Ovary (tissue), 9 donors: ENCODE measurements around the gene F5. TPM values are rescaled to one million over a fixed set of nuclear protein-coding genes. Genes with fewer than 3 reads are reported as not detected.

Experiments used
- DNase-seq, 5 donors: peaks; one replicate each; pipeline ENCODE4 v3.0.0-alpha.2; 2019 to 2020
- H3K27ac ChIP-seq, 2 donors: fragments of 200-600 bp; one replicate each; pipeline versions ENCODE4 v1.5.1 to v1.8.0; 2019 to 2022
- H3K27me3 ChIP-seq: fragments of 200-600 bp; one replicate; pipeline ENCODE4 v1.8.0; 2022
- H3K36me3 ChIP-seq: fragments of 200-600 bp; sonication (generic); one replicate; pipeline ENCODE4 v1.5.1; 2019
- H3K4me1 ChIP-seq: one replicate; pipeline ENCODE4 v1.8.1; 2013; ENCODE audit warnings: mild to moderate bottlenecking, moderate library complexity; ENCODE audit not compliant: insufficient read depth
- H3K4me3 ChIP-seq: fragments of 200-600 bp; sonication (generic); one replicate; pipeline ENCODE4 v1.5.1; 2017
- H3K9me3 ChIP-seq, 2 donors: fragments of 200-600 bp in 1 of 2; sonication (generic) in 1 of 2; one replicate each; pipeline versions ENCODE4 v1.5.1 to v1.8.1; 2013 to 2019; ENCODE audit warnings: mild to moderate bottlenecking in 1 of 2, moderate library complexity in 1 of 2
- CTCF ChIP-seq, 3 donors: fragments of 450-650 bp in 2 of 3; fragments of 200-600 bp in 1 of 3; IDR thresholded peaks; one replicate each; pipeline versions ENCODE4 v1.5.1 to v1.8.0; 2016 to 2022; ENCODE audit warnings: antibody characterized with exemption in 3 of 3, mild to moderate bottlenecking in 1 of 3
- EP300 ChIP-seq: sonication (generic); formaldehyde crosslinking; IDR thresholded peaks from one replicate; pipeline ENCODE4 v1.6.1; 2017; ENCODE audit warnings: antibody characterized with exemption
- POLR2A ChIP-seq: fragments of 450-650 bp; IDR thresholded peaks from one replicate; pipeline ENCODE4 v1.6.1; 2017; ENCODE audit warnings: antibody characterized with exemption, mild to moderate bottlenecking, moderate library complexity
- WGBS, 3 donors: extraction: QIAGEN DNeasy Blood & Tissue Kit in 1 of 3; methylation state at CpG; one replicate each; pipeline versions ENCODE4 v1.1.5 to v1.1.7; 2013 to 2017; 5-methylcytosine and 5-hydroxymethylcytosine counted together
- intact Hi-C, 4 donors: fragments of 100-400 bp; cut with DNase I; formaldehyde crosslinking; loops; one replicate each; pipeline versions ENCODE4 v1.11.0 to v1.15.1; 2022 to 2023
- polyA plus RNA-seq, 2 donors: library from polyadenylated mRNA; stranded (reverse); fragments of 200-250 nt in 1 of 2; fragments of 350-450 nt in 1 of 2; fragmentation: Illumina TruSeq in 1 of 2; extraction: RNeasy Lipid Tissue Mini Kit (QIAGEN cat#74804) in 1 of 2; gene quantifications; one replicate each; pipeline ENCODE4 v1.2.3, GENCODE V29; 2013 to 2014
- total RNA-seq, 7 donors: library from RNA; depleted of rRNA in 2 of 7; stranded (reverse); fragments of >200 nt in 2 of 7; fragmentation: NEBNext Ultra II Directional in 3 of 7; extraction: Animal tissue kit (Norgen Biotek cat#: 25700) in 3 of 7; gene quantifications; one replicate each; pipeline versions ENCODE4 v1.1.0 to v1.2.4, GENCODE V29; 2016 to 2023
- donor health status: DM: no; HTN: no; CAD: no; lungs with moderate emphysema.
- donor health status: DM: no; HTN: no; CAD: no.
- donor health status: Bipolar disorder and iron deficiency.
- donor health status: DM: yes; HTN: yes; CAD: no.
- donor health status: DM: no; HTN: no; CAD: no.
- donor health status: DM: yes; HTN: yes; CAD: no.

The F5 gene
- total and polyA plus RNA-seq, 9 donors = 0.05 to 3.3 (median 0.31) TPM; not detected in 2

- H3K4me3 ChIP-seq = no peak overlapping the region
- no peaks in the 10 kb centered on the region for H3K9me3 ChIP-seq
- no peaks in the 10 kb centered on the region for H3K27me3 ChIP-seq
- TF ChIP-seq CTCF (IDR thresholded peaks at IDR 0.05) (no peak), EP300 (no peak), POLR2A (no peak)
- H3K27ac ChIP-seq = no peak overlapping the region
- peaks cover 4% of the 10 kb centered on the region for H3K4me1 ChIP-seq
- intact Hi-C loops = loop anchor here in 1 of 4 donors (10.0 kb wide), 1 partner anchor 375 kb away; the partner anchor contains the start of gene ATP1B1
- H3K36me3 ChIP-seq = no peaks in the 10 kb centered on the region
- WGBS, 3 donors = 79 to 89% (median 85%) methylated on average over 1 of the region's 1 CpG
- DNase-seq = no peak
These were observed 106.8 kb downstream of the F5 start for GRCh38 chr1:169479363-169480066.

GRCh38 chr1:169478094-169478672 is 108.1 kb downstream of the F5 start:
- WGBS, 3 donors = 94 to 98% (median 97%) methylated on average over 5 of the region's 5 CpGs
- no peaks in the 10 kb centered on the region for H3K4me1 ChIP-seq
- no peaks in the 10 kb centered on the region for H3K36me3 ChIP-seq
- no peaks in the 10 kb centered on the region for H3K9me3 ChIP-seq
- no peak overlapping the region for H3K4me3 ChIP-seq
- intact Hi-C loops = no loop called here
- no peak for TF ChIP-seq EP300
- TF ChIP-seq POLR2A = no peak
- no peak for TF ChIP-seq CTCF (IDR thresholded peaks at IDR 0.05)
- no peak for DNase-seq
- no peaks in the 10 kb centered on the region for H3K27me3 ChIP-seq
- no peak overlapping the region for H3K27ac ChIP-seq

- DNase-seq = no peak
- intact Hi-C loops = no loop called here
These were observed 110.4 kb downstream of the F5 start for GRCh38 chr1:169475806-169476387.

More at GRCh38 chr1:169475806-169476387, 110.4 kb downstream of the F5 start:
- H3K4me1 ChIP-seq = no peaks in the 10 kb centered on the region
- H3K27me3 ChIP-seq = no peaks in the 10 kb centered on the region
- WGBS, 3 donors = 61 to 70% (median 64%) methylated on average over 3 of the region's 3 CpGs
- H3K27ac ChIP-seq = no peak overlapping the region
- H3K4me3 ChIP-seq = no peak overlapping the region
- no peaks in the 10 kb centered on the region for H3K36me3 ChIP-seq
- TF ChIP-seq CTCF (IDR thresholded peaks at IDR 0.05) (no peak), EP300 (no peak), POLR2A (no peak)
- H3K9me3 ChIP-seq = no peaks in the 10 kb centered on the region
